Endodermal cell (in vitro differentiated cells): ENCODE measurements around the gene TUB. TPM values are rescaled to one million over a fixed set of nuclear protein-coding genes. Genes with fewer than 3 reads are reported as not detected.

Experiments used
- DNase-seq: peaks from one replicate; pipeline ENCODE4 v3.0.0-alpha.2; 2017
- H3K27ac ChIP-seq: 2 replicates; pipeline ENCODE4 v1.5.1; 2013; ENCODE audit warnings: mild to moderate bottlenecking, low read depth, low read length, moderate library complexity
- H3K27me3 ChIP-seq: 2 replicates; pipeline ENCODE4 v1.6.1; 2013; ENCODE audit warnings: mild to moderate bottlenecking, low read length, moderate library complexity; ENCODE audit not compliant: insufficient read depth, control insufficient read depth, poor library complexity, severe bottlenecking
- H3K36me3 ChIP-seq: 2 replicates; pipeline ENCODE4 v1.7.0; 2013; ENCODE audit warnings: mild to moderate bottlenecking, low read length, moderate library complexity; ENCODE audit not compliant: control insufficient read depth, insufficient read depth
- H3K4me1 ChIP-seq: one replicate; pipeline ENCODE4 v1.7.0; 2013; ENCODE audit warnings: low read length; ENCODE audit not compliant: control insufficient read depth, insufficient read depth
- H3K4me3 ChIP-seq: 2 replicates; pipeline ENCODE4 v1.5.1; 2013; ENCODE audit warnings: mild to moderate bottlenecking, low read length, moderate library complexity
- H3K9ac ChIP-seq: 2 replicates; pipeline ENCODE4 v1.6.1; 2013; ENCODE audit warnings: mild to moderate bottlenecking, low read length, moderate library complexity; ENCODE audit not compliant: poor library complexity, severe bottlenecking; ENCODE audit errors: extremely low read depth
- H3K9me3 ChIP-seq: 2 replicates; pipeline ENCODE4 v1.6.1; 2013; ENCODE audit warnings: mild to moderate bottlenecking, low read length, moderate library complexity; ENCODE audit not compliant: control insufficient read depth
- H3K27ac Mint-ChIP-seq: 2 replicates; pipeline ENCODE4 v1.8.0; 2020; ENCODE audit warnings: mixed read lengths
- H3K27me3 Mint-ChIP-seq: 2 replicates; pipeline ENCODE4 v1.8.0; 2021; ENCODE audit warnings: mild to moderate bottlenecking, mixed read lengths; ENCODE audit not compliant: insufficient read depth
- H3K36me3 Mint-ChIP-seq: 2 replicates; pipeline ENCODE4 v1.8.0; 2020; ENCODE audit warnings: low read depth, mixed read lengths
- H3K4me1 Mint-ChIP-seq: 2 replicates; pipeline ENCODE4 v1.8.0; 2020; ENCODE audit warnings: mixed read lengths
- H3K4me3 Mint-ChIP-seq: 2 replicates; pipeline ENCODE4 v1.8.0; 2020; ENCODE audit warnings: mild to moderate bottlenecking, moderate library complexity, mixed read lengths
- H3K9me3 Mint-ChIP-seq: 2 replicates; pipeline ENCODE4 v1.8.0; 2020; ENCODE audit warnings: mild to moderate bottlenecking, mixed read lengths
- WGBS, 2 experiments: methylation state at CpG; one replicate each; pipeline versions ENCODE4 v1.1.5 to v1.1.7; 2013; ENCODE audit warnings: missing lambda C conversion rate in 2 of 2, mixed read lengths in 1 of 2; ENCODE audit not compliant: insufficient coverage in 1 of 2, insufficient read length in 1 of 2; 5-methylcytosine and 5-hydroxymethylcytosine counted together
- total RNA-seq, 2 donors: library from RNA; stranded (reverse); fragmentation: NEBNext Ultra II Directional in 1 of 2; extraction: Animal tissue kit (Norgen Biotek cat#: 25700) in 1 of 2; gene quantifications; 2 replicates in 1 of 2; 3 replicates in 1 of 2; pipeline ENCODE4 v1.2.1, GENCODE V29; 2021
- TF ChIP-seq, protein P1 (sequence below): fragments of 200-600 bp; sonication (generic); conservative IDR thresholded peaks from 2 replicates; pipeline ENCODE4 v1.5.0; 2021; ENCODE audit warnings: antibody characterized with exemption, mild to moderate bottlenecking

The TUB gene
- total RNA-seq, 2 donors from 2014 or later = 15.8 to 29.9 TPM

DNA sequence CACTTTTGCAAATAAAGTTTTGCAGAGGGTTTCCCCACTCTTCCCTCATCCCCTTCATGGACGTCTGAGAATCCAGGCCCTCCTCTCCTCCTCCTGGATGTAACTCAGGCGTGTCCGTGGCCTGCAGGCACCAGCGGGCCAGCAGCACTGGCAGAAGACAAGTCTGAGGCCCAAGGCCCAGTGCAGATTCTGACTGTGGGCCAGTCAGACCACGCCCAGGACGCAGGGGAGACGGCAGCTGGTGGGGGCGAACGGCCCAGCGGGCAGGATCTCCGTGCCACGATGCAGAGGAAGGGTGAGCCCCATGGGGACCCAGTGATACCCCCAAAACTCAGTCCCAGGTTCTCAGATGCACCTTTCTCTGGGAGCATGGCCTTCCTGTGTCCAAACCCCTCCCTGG is 14.4 kb downstream of the TUB start:
- no peaks in the 10 kb centered on the region for H3K9me3 ChIP-seq
- H3K4me3 ChIP-seq = no peak overlapping the region
- peaks cover 13% of the 10 kb centered on the region for H3K4me1 ChIP-seq
- no peak overlapping the region for H3K27ac ChIP-seq
- H3K27ac Mint-ChIP-seq = no peak overlapping the region
- H3K27me3 ChIP-seq = no peaks in the 10 kb centered on the region
- H3K9ac ChIP-seq = no peak overlapping the region
- peaks cover 3% of the 10 kb centered on the region for H3K36me3 ChIP-seq
- H3K9me3 Mint-ChIP-seq = no peaks in the 10 kb centered on the region
- H3K36me3 Mint-ChIP-seq = peaks cover 10% of the 10 kb centered on the region
- TF ChIP-seq, protein P1, sequence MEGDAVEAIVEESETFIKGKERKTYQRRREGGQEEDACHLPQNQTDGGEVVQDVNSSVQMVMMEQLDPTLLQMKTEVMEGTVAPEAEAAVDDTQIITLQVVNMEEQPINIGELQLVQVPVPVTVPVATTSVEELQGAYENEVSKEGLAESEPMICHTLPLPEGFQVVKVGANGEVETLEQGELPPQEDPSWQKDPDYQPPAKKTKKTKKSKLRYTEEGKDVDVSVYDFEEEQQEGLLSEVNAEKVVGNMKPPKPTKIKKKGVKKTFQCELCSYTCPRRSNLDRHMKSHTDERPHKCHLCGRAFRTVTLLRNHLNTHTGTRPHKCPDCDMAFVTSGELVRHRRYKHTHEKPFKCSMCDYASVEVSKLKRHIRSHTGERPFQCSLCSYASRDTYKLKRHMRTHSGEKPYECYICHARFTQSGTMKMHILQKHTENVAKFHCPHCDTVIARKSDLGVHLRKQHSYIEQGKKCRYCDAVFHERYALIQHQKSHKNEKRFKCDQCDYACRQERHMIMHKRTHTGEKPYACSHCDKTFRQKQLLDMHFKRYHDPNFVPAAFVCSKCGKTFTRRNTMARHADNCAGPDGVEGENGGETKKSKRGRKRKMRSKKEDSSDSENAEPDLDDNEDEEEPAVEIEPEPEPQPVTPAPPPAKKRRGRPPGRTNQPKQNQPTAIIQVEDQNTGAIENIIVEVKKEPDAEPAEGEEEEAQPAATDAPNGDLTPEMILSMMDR = no peak
- H3K4me1 Mint-ChIP-seq = peaks cover 30% of the 10 kb centered on the region
- H3K27me3 Mint-ChIP-seq = no peaks in the 10 kb centered on the region
- H3K4me3 Mint-ChIP-seq = no peak overlapping the region
- DNase-seq = peak; percentile 36
- WGBS, 2 experiments = 97% methylated on average over 12 of the region's 12 CpGs; no CpG with 5 or more reads in 1 of the 2 experiments

DNA sequence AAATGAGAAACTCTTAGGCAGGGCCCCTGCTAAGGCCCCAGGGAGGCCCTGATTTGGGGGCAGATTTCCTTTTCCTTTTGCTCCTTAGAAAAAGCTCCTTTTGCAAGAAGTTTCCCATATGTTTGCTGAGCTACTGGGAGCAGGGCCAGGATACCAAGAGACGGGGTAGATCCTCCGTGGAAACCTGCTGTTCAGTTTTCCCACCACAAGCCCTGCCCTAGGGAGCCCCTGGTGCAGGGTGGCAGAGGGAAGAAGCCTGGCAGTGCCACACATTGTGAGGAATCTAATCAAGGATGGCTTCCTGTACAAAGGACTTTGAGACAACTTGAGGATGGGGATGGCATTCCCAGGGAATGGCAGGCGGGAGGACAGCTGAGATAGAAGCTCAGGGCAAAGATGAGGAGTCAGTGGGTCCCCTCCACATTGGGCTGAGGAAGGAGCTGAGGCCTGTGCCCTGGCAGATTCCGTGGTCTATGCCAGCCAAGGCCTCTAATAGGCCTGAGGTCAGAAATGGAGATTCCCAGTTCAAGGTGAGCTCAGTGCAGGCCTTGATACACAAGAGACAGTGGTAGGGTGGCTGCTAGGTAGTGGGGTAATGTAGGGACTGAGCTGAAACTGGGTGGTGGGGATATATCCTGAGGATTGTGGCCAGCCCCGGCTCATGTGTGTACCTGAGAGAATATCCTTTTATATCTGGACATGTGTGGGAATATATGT is 15.0 kb downstream of the TUB start:
- Histone ChIP-seq H3K27me3 (no peaks in the 10 kb centered on the region), H3K27ac (no peak overlapping the region), H3K9me3 (no peaks in the 10 kb centered on the region), H3K4me1 (peaks cover 13% of the 10 kb centered on the region), H3K4me3 (no peak overlapping the region), H3K36me3 (peaks cover 3% of the 10 kb centered on the region), H3K9ac (no peak overlapping the region)
- no peak overlapping the region for H3K4me3 Mint-ChIP-seq
- TF ChIP-seq, protein P1 = no peak
- DNase-seq = peak; percentile 13
- H3K36me3 Mint-ChIP-seq = peaks cover 10% of the 10 kb centered on the region
- no peak overlapping the region for H3K27ac Mint-ChIP-seq
- H3K27me3 Mint-ChIP-seq = no peaks in the 10 kb centered on the region
- no peaks in the 10 kb centered on the region for H3K9me3 Mint-ChIP-seq
- 94 to 97% methylated on average over 5 of the region's 5 CpGs for WGBS, 2 experiments
- H3K4me1 Mint-ChIP-seq = peaks cover 28% of the 10 kb centered on the region

GRCh38 chr11:8096575-8096974 is 15.6 kb downstream of the TUB start:
- Histone ChIP-seq H3K27me3 (no peaks in the 10 kb centered on the region), H3K4me3 (no peak overlapping the region), H3K4me1 (peaks cover 13% of the 10 kb centered on the region), H3K27ac (no peak overlapping the region), H3K9ac (no peak overlapping the region), H3K9me3 (no peaks in the 10 kb centered on the region), H3K36me3 (peaks cover 7% of the 10 kb centered on the region)
- Mint-ChIP-seq H3K27me3 (no peaks in the 10 kb centered on the region), H3K36me3 (peaks cover 12% of the 10 kb centered on the region), H3K4me1 (peaks cover 28% of the 10 kb centered on the region), H3K27ac (no peak overlapping the region), H3K9me3 (no peaks in the 10 kb centered on the region), H3K4me3 (no peak overlapping the region)
- no peak for DNase-seq
- WGBS, 2 experiments = 94 to 100% methylated on average over 4 to 5 of the region's 6 CpGs
- TF ChIP-seq, protein P1 = no peak
